ENCODE data around the gene ZG16B.
A peak's percentile ranks its signal among the peaks of the same experiment; 100 is the strongest.

ZG16B gene

DNA sequence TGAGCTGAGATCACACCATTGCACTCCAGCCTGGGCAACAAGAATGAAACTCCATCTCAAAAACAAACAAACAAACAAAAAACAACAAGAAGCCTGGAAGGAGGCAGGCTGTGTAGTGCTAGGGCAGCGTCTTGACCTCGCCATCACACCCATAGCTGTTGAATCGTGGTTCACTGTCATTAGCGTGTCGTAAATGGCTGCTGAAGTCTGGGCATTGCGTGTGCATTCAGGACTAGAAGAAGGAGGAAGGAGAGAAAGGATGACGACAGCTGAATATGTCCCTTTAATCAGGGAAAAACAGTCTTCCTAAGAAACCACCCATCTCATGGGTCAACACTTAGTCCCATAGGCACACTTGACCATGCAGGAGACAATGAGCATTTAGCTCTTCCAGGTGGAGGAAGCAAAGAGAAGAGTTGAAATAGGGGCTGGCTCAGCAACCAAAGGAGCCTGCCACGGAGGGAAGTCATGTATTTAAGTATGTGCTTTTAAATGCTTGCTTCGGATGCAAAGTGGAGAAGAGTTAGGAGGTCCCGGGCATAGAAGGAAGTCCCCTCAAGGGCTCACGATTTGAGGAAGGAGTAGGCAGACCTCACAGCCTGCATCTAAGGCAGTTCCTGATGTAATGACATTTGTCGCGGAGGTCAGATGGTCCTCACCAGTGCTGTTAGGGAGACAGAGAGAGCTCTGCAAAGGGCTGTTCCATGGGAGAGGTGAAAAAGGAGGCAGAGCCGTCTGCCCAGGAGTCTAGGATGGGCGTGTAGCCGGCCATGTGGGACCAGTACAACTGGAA, 19.0 kb downstream of the ZG16B start:
- no peak for DNase-seq

DNA sequence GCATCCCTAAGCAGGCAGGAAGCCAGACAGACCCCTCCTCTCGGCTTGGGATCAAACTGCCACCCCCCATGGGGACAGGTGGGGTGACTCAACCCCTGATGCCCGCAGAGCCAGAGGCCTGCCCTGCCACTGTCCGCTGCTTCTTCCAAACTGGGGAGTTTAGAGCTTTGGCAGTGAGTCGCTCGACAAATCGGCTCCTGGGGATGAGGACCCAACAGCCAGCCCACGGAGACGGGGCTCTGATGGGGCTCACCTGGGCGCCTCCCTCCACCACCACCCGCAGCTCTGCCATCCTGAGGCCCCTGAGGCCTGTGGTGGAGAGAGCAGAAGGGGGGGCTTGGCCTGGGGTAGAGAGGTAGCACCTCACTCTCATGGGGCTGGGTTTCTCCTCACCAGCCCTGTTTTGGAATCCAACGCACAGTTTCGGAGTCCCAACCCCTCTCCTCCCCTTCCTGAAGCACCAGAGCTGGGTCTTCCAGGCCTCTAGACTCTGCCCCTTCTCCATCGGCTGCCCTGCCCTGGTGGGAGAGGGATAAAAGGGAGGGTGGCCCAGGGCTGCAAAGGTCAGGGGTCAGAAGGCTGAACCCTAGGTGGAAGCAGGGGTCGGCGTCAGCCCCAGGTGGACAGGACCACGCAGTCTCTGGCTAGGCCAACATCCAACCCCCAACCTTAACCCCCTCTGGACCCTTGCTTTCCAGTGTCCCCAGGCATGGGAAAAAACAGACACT, 22.1 kb downstream of the ZG16B start:
- DNase-seq = no peak

DNA sequence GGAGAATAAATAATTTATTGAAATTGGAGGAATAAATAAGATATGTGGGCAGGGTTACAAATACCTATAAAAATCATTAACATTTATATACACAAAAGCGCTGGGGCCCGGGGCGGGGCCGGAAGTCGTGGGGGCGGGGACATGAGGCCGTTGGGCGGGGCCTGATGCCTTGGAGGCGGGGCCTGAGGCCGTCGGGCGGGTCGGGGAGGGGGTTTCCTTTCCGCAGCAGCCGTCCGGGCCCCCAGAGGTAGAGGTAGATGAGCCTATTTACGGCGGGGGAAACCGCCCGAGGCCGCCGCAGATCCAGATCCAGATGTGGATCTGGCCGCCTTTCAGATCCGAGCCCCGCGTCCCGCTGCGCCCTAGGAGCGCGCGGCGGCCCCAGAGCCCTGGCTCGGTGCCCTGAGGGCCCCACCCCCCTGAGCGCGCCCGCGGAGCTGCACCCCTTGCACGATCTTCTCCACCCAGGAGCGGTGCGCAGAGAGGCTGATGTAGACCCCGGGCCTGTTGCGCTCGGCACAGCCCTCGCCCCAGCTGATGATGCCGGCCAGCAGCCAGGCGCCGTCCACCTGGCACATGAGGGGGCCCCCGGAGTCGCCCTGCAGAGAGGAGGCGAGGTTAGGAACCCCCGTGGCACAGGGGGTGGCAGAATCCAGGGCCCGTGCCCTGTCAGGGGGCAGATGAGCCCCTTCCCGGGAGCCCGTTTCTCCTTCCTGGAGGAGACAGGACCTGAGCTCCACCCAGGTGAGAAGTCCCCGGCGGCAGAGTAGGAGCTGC, 22.8 kb downstream of the ZG16B start:
- no peak for DNase-seq

DNA sequence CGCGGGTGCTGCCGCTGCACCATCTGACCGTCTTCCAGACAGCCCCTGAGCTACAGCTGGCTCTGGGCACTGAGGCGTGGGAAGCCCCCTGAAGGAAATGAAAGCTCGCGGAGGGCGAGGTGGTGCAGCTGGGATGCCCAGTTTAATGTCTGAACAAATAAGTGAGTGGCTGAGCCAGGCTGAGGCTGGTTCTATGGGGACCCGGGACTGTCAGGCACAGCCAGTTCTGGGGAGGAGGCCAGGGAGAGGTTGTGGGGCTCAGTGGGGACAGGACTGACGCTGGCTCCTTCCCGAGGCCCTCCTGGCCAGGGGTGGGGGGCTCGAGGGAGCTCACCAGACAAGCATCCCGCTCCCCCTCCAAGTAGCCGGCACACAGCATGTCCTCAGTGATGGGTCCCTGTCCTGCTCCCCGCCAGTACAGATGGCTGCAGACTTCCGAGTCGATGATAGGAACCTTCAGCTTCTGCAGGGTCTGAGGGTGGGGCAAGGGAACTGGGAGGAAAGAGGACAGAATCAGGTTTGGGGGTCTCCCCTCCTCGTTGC, 23.5 kb downstream of the ZG16B start:
- no peak for DNase-seq

DNA sequence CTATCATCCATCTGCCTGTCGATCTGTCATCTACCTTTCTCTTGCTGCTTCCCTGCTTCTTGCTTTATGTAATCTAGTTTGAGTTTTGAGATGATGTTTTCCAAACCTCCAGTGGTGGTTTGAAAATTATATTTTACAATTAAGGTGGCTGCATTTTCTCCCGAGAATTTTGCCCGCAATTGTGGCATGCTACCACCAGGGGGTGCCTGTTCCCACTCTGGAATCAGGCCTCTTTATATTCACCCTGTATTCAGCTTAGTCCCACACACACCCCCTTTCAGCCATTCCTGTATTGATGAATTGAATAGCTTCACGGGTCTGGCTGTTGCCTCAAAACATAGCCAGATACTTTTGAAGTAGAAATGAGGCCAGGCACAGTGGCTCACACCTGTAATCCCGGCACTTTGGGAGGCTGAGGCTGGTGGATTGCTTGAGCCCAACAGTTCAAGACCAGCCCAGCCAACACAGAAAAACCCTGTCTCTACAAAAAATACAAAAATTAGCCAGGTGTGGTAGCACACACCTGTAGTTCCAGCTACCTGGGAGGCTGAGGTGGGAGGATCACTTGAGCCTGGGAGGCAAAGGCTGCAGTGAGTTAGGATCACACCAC, 24.7 kb downstream of the ZG16B start:
- DNase-seq = no peak

DNA sequence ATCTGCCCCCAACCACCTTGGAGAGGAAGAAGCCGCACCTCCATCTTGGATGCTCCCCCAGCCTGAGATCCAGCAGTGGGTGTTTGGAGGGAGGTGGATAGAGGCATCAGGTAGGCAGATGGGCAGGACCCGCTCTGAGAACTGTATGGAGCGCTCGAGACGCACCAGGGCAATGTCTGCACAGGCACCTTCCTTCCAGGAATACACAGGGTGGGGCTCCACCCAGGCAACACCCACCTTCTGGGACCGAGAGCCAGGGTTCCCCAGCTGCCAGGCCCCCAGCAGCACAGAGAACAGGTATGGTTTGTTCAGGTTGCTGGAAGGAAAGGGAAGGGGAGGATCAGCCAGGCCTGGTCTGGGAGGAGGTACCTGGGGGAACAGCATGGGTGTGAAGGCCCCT, 25.4 kb downstream of the ZG16B start:
- DNase-seq = no peak

DNA sequence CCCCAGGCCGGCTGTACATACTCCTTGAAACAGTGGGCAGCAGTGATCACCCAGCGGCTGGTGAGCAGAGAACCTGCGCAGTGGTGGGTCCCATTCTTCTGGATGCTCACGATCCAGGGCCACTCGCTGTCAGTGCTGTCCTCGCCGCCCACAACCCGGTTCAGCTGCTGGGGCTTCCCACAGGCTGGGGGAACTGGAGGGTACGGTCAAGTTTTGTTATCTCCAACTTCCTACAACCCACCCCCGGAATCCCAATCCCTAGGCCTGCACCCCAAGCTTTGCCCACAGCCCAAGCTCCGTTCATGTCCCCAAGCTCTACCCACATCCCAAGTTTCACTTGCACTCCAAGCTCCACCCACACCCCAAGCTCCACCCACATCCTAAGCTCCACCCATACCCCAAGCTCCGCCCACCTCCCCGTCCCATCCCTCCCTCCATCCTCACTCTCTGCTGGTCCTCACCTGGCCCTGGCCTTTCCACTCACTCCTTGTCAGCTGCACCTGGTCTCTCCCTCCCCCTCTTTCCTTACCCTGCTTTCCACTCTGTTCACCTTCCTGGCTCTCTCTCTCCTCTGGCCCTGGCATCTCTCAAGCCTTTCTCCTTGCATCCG, 26.1 kb downstream of the ZG16B start:
- no peak for DNase-seq

DNA sequence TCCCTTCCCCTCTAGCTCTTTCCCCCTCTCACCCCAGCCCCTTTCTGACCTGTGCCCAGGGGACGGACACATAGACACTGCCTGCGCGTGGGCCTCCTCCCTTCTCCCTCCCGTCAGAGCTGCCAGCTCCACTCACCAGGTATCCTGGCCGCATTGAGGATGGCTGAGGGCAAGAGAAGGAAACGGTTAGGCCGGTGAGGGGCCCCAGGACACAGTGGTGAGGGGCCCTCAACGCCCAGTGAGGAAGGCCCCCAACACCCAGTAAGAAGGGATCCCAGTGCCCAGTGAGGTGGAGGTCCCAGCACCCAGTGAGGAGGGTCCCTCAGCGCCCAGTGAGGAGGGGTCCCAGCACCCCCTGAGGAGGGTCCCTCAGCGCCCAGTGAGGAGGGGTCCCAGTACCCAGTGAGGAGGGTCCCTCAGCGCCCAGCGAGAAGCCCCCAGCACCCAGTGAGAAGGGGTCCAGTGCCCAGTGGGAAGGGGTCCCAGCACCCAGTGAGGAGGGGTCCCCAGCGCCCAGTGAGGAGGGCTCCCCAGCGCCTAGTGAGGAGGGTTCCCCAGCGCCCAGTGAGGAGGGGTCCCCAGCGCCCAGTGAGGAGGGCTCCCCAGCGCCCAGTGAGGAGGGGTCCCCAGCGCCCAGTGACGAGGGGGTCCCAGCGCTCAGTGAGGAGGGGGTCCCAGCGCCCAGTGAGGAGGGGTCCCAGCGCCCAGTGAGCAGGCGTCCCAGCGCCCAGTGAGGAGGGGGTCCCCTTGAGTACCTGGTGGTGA, 26.8 kb downstream of the ZG16B start:
- DNase-seq = no peak

DNA sequence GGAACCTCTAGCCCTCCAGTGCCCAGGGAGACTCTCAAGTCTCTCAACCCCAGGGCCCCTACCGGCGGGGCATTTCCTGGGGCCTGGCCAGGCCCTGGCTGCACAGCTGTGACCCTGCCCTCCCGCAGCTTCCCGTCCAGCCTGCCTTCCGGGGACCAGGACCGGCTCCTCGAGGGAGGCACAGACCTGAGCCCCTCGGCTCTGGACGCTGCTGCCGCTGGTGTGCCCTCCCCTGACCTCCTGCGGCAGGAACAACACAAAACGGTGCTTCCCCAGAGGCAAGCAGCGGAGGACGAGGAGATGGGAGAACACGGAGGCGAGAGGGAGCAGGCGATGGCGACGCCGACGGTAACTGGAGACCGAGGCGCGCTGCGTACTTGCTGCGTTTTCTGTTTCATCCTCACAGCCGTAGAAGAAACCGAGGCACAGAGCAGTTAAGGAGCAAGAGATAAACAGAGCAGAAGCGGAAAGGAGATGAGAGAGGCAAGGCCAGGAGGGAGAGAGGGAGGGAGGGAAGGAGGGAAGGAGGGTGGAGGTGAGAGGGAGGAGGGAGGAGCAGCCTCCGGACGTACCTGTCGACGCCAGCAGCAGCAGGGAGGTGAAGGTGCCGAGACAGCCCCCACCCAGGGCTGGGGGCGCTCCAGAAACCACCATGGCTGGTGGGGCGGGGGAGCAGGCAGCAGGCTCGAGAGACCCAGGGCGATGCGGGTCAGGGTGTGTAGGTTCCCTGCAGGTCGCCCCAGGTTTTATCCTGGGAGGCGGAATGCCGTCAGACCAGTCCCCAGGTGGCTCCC, 27.5 kb downstream of the ZG16B start, which contains the start of gene PRSS22:
Gene PRSS22, minus strand, starts transcription at position 720 of the 794 bp plus-strand sequence. Its CDS starts 66 bp downstream, at position 654.
- no peak for DNase-seq

DNA sequence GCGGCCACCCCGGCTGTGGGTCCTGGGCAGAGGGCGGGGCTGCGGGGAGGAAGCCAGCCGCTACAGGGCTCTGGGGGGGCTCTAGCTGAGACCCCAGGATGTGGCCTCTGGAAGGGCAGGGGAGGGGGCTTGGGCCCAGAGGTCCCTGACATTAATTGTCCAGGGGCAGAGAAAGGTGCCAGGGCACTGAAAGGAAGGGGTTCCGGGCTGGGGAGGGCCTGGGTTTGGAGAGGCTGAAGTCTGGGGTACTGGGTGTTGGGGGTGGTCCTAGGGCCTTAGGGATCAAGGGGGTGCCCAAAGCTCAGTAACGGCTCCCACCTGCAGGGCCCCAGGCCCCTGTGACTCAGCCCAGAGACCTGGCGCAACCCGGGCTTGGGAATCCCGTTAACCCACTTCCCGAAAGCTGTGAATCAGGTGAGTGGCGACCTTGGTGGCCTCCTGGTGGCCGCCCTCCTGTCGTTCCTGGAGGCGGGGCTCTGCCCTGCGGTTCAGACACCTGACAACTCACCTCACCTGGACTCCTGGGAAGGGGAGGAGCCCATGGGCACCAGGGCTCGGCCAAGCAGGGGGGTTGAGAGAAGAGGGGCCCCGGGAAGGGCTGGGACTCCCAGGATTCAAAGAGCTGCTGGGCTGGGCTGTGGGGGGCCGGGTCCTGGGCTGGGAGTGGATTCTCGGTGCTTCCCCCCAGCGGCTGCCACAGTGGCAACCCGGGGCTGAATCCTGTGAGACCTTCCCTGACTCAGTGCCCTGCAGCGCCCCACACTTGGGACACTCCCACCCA, 28.3 kb downstream of the ZG16B start:
- no peak for DNase-seq

DNA sequence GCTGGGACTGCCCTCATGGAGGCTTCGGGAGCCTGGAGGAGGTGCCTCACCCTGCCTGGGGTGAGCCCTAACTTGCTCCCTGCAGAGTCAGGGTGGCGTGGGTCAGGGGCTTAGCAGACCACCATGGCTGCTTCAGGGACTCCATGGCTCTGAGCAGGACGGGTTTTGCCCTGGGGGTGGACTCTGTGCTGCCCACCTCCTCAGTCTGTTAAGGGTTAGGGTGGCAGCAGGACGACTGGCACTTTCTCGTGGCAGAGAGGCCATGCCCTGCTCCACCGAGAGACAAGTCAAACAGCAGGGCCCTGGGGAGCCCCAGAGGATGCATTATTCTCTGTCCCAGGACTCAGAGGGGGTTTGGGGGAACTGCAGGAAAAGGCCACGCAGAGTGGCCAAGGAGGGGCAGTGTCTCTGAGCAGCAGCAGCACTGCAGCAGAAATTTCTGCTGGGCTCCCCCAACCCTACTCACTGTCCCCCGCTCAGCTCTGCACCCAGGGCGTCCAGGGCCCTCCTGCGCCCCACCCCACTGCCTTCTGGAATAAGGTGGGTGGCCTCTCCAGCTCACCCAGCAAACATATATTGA, 29.7 kb downstream of the ZG16B start:
- no peak for DNase-seq

DNA sequence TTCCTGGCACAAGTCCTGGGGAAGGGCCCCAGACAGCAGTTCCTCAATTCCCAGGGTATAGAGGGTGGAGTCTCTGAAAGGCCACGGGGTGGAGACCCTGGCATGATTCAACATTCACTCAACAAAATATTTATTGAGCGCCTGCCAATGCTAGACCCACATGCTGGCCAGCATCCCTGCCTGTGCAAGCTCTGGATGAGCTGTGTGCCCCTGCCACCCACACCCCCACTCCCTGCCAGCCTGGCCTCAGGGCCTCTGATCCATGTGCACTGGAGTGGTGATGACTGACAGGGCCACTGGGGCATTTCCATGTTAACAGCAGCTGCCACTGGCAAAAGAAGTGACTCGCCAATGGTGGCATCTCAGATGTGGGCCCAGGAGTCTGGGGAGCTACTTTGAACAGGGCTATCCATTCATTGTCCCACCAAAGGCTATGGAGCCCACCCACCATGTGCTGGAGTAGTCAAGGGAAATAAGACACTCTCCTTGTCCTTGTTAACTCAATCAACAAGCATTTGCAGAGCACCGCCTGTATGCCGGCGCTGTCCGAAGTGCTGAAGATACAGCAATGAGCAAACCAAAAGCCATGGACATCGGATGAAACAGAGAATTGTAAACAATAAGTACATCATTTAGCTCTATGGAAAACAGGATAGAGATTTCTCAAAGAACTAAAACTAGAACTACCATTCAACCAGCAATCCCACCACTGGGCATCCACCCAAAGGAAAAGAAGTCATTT, 30.9 kb downstream of the ZG16B start:
- DNase-seq = no peak

DNA sequence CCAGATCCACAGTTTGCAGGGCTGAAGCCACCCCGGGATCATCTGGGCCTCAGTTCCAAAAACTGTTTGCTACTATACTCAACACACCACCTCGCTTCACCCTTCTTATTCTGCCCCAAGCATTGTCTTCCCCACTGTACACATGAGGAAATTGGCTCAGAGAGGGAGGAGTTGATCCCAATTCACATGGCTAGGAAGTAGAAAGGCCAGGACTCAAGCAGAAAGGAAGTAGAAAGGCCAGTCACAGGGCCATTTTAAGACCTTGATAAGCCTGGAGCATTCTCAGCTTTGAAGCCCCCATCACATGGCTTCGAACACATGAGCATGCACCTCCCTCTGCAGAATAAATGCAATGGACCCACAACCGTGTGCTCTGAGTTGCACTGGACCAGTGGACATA, 35.5 kb downstream of the ZG16B start:
- DNase-seq = no peak

DNA sequence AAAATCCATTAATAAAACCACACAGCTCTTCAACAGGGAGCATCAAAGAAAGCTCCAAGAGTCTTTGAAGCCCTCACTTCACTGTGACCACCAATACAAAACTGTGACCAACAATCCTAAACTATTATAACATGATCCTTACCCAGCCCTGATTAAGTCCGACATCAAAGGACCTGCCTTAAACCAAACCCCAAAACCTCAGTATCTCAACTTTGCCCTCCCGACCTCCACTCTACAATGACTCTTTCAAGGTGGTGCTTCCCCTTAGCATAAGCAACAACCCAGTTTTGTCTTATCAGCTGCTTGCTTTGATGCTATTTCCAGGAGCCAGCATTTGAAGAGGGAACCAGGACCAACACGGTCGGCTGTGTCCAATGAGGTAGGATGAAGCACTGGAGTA, 36.3 kb downstream of the ZG16B start:
- no peak for DNase-seq

DNA sequence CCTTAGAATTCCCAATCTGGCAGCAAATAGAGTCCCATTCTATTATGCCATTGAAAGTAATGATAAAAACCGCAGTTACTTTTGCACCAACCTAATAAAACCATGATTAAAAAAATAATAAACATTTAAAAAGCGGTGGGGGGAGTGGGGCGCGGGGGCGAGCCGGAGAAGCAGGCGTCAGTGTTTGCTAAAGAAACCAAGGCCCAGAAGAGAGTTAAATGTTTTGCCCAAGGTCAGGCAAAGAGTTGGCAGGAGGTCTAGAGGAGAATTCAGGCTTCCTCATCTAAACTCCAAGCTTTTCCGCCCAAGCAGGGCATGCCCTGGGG, 37.5 kb downstream of the ZG16B start:
- DNase-seq = no peak

DNA sequence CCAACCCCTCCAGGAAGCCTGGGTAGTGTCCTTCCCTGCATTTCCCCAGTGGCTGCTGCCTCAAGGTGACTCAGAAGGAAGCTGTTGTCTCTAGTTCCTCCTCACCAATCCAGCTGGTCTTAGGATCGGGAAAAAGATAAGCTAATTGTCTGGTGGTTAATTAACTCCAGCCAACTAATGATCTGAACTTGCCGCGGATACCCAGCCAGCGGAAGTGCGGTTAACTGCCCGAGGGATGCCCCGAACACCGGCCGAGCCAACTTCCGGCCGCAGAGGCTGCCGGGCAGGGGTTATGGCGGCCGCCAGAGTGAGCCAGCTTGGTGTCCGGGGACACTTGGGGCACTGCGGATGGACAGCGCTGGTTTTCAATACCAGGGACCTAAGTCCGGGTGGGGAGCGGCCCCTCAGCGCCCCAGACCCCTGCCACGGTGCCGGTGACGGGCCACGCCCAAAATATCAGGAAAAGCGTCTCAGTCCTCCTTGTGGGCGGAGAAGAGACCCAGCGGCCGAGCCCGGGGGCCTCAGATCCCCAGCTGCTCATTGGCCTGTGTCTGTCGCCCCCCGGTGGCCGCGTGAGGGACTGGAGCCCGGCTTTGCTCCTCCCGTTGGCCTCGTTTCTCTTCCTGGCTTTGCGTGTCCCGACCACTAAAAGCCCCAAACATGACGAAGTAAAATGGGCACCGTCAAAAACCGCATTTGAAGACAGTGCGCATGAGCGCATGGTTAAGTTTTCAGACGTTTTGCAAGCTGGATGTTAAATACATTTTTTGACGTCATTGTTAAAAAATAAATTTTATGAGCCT, 38.1 kb downstream of the ZG16B start:
- DNase-seq = peak; percentile 89 to 90

DNA sequence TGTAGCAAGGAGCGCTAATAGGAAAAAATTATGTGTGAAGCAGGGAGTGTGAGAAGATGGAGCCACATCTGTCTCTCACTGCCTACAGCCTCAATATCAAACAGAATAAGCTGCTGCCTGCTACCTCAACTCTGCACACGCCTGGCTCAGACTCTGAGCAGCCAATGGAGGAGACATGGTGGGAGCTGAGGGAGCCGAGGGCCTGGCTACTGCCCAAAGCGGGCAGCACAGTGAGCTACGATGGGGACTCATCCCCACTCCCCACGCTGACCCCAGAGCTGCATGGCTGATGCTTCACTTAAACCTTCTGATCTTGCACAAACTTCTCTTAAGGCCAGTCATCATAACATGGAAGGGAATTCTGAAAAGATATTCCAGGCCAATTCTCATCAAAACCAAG, 41.8 kb downstream of the ZG16B start:
- no peak for DNase-seq

All from activated CD4-positive, alpha-beta T cell treated with anti-CD3 and anti-CD28 coated beads for 4 hours (primary cell).